Measurements from ENCODE around the gene ZP3.
A peak's percentile ranks its signal among the peaks of the same experiment; 100 is the strongest.
"Not testable (repeated sequence)": the region's sequence is repeated elsewhere in the genome, so short reads cannot be mapped to it uniquely, and the experiment has no call there.

ZP3 gene

GRCh38 chr7:76424413-76425111 is at the start of gene ZP3:
Gene ZP3, plus strand, starts transcription at chr7:76424950. Its CDS starts 15 bp downstream, at chr7:76424965.
- DNase-seq (ENCODE audit: low spot score): no peak

- no peak for DNase-seq (ENCODE audit: low spot score)
These were observed 49.5 kb upstream of the ZP3 start for GRCh38 chr7:76375251-76375650.

- no peak for DNase-seq (ENCODE audit: low spot score)
These were observed 47.4 kb upstream of the ZP3 start for GRCh38 chr7:76377186-76377918.

- no peak for DNase-seq (ENCODE audit: low spot score)
These were observed 44.2 kb upstream of the ZP3 start for GRCh38 chr7:76380623-76380966.

GRCh38 chr7:76381814-76382213 is 42.9 kb upstream of the ZP3 start:
- no peak for DNase-seq (ENCODE audit: low spot score)

- no peak for DNase-seq (ENCODE audit: low spot score)
These were observed 41.4 kb upstream of the ZP3 start for GRCh38 chr7:76383089-76383944.

- peak; percentile 45 for DNase-seq (ENCODE audit: low spot score)
These were observed 38.0 kb upstream of the ZP3 start for GRCh38 chr7:76386691-76387260.

- DNase-seq (ENCODE audit: low spot score): not testable (repeated sequence)
These were observed 37.0 kb upstream of the ZP3 start for GRCh38 chr7:76387789-76388188.

GRCh38 chr7:76390092-76390491 is 34.7 kb upstream of the ZP3 start:
- DNase-seq (ENCODE audit: low spot score): no peak

- DNase-seq (ENCODE audit: low spot score): no peak
These were observed 32.1 kb upstream of the ZP3 start for GRCh38 chr7:76392531-76393115.

GRCh38 chr7:76393116-76394031 is 31.4 kb upstream of the ZP3 start:
- peak; percentile 92 for DNase-seq (ENCODE audit: low spot score)

- DNase-seq (ENCODE audit: low spot score): no peak
These were observed 29.8 kb upstream of the ZP3 start for GRCh38 chr7:76394957-76395356.

- not testable (repeated sequence) for DNase-seq (ENCODE audit: low spot score)
These were observed 29.2 kb upstream of the ZP3 start for GRCh38 chr7:76395605-76395964.

- DNase-seq (ENCODE audit: low spot score): no peak
These were observed 28.6 kb upstream of the ZP3 start for GRCh38 chr7:76395965-76396726.

GRCh38 chr7:76396864-76397263 is 27.9 kb upstream of the ZP3 start:
- DNase-seq (ENCODE audit: low spot score): no peak

- peak; percentile 79 for DNase-seq (ENCODE audit: low spot score)
These were observed 27.2 kb upstream of the ZP3 start for GRCh38 chr7:76397409-76398183.

GRCh38 chr7:76400248-76400647 is 24.5 kb upstream of the ZP3 start:
- DNase-seq (ENCODE audit: low spot score): no peak

- DNase-seq (ENCODE audit: low spot score): not testable (repeated sequence)
These were observed 21.7 kb upstream of the ZP3 start for GRCh38 chr7:76403097-76403496.

- DNase-seq (ENCODE audit: low spot score): no peak
These were observed 20.8 kb upstream of the ZP3 start for GRCh38 chr7:76403780-76404494.
